K562 (cell line): ENCODE measurements around the gene USP10. TPM values are rescaled to one million over a fixed set of nuclear protein-coding genes. Genes with fewer than 3 reads are reported as not detected.
A peak's percentile ranks its signal among the peaks of the same experiment; 100 is the strongest.

Source experiments
- ATF6 ChIP-seq: sonication (generic); formaldehyde crosslinking; IDR thresholded peaks from 2 replicates; pipeline ENCODE4 v1.4.0; 2020; ENCODE audit warnings: mild to moderate bottlenecking, missing genetic modification reagents
- CTCF ChIP-seq, 3 experiments: IDR thresholded peaks in 2 of 3; conservative IDR thresholded peaks in 1 of 3; 2 replicates each; pipeline ENCODE4 v1.5.1; 2011 to 2012; ENCODE audit warnings: low read length in 3 of 3, mild to moderate bottlenecking in 3 of 3, control low read depth in 2 of 3, improper control_type of control experiment in 1 of 3, inconsistent platforms in 1 of 3, low read depth in 1 of 3, mixed read lengths in 1 of 3, moderate library complexity in 1 of 3; ENCODE audit not compliant: insufficient read depth in 2 of 3
- ELF4 ChIP-seq: fragments of 450-650 bp; formaldehyde crosslinking; IDR thresholded peaks from 2 replicates; pipeline ENCODE4 v1.4.0; 2022; ENCODE audit warnings: missing genetic modification characterization
- GTF3C2 ChIP-seq: IDR thresholded peaks from 3 replicates; pipeline ENCODE4 v1.6.1; 2011; ENCODE audit warnings: borderline replicate concordance, mild to moderate bottlenecking, moderate library complexity; ENCODE audit not compliant: insufficient read length; ENCODE audit errors: extremely low read depth
- KDM4B ChIP-seq, 2 experiments: fragments of 450-650 bp in 1 of 2; sonication (generic) in 1 of 2; IDR thresholded peaks; 2 replicates each; pipeline ENCODE4 v1.6.1; 2016 to 2017; ENCODE audit warnings: borderline replicate concordance in 2 of 2, antibody characterized with exemption in 1 of 2, low read depth in 1 of 2, mild to moderate bottlenecking in 1 of 2
- KLF16 ChIP-seq: IDR thresholded peaks from 2 replicates; pipeline ENCODE4 v1.6.1; 2016; ENCODE audit warnings: antibody characterized with exemption
- MYBL2 ChIP-seq, 2 experiments: fragments of 450-650 bp in 1 of 2; sonication (generic) in 1 of 2; formaldehyde crosslinking in 1 of 2; IDR thresholded peaks; 2 replicates each; pipeline versions ENCODE4 v1.6.1 to v1.8.1; 2017 to 2022; ENCODE audit warnings: borderline replicate concordance in 1 of 2, inconsistent platforms in 1 of 2, low read depth in 1 of 2, mild to moderate bottlenecking in 1 of 2, missing genetic modification reagents in 1 of 2, moderate library complexity in 1 of 2
- NFE2L1 ChIP-seq: fragments of 450-650 bp; IDR thresholded peaks from 2 replicates; pipeline ENCODE4 v1.6.1; 2016; ENCODE audit warnings: missing genetic modification characterization, low read depth, mild to moderate bottlenecking, missing compliant biosample characterization, moderate library complexity, borderline replicate concordance
- TAL1 ChIP-seq: fragments of 450-650 bp; IDR thresholded peaks from 2 replicates; pipeline ENCODE4 v1.6.1; 2016; ENCODE audit warnings: mild to moderate bottlenecking
- ZBTB9 ChIP-seq: fragments of 450-650 bp; formaldehyde crosslinking; IDR thresholded peaks from 2 replicates; pipeline ENCODE4 v1.4.0; 2020; ENCODE audit warnings: mild to moderate bottlenecking, moderate library complexity
- ZHX1 ChIP-seq: fragments of 150-350 bp; conservative IDR thresholded peaks from 2 replicates; pipeline ENCODE4 v1.6.1; 2014; ENCODE audit warnings: low read length
- ZNF133 ChIP-seq: fragments of 250-450 bp; sonication (Bioruptor Pico); IDR thresholded peaks from 2 replicates; pipeline ENCODE4 v1.4.0; 2020; ENCODE audit warnings: mild to moderate bottlenecking
- ZNF780A ChIP-seq: fragments of 250-450 bp; sonication (Bioruptor Pico); IDR thresholded peaks from 2 replicates; pipeline ENCODE4 v1.5.0; 2021; ENCODE audit warnings: mild to moderate bottlenecking
- ZSCAN29 ChIP-seq: fragments of 450-650 bp; IDR thresholded peaks from 2 replicates; pipeline ENCODE4 v1.6.1; 2017
- polyA plus RNA-seq, 8 experiments: library from polyadenylated mRNA; depleted of rRNA in 4 of 8; stranded (reverse) in 5 of 8; unstranded in 3 of 8; fragments of >200 nt; fragmentation: Nextera tagmentation in 2 of 8; fragmentation: Illumina TruSeq in 1 of 8; extraction: Ambion mirVana in 2 of 8; extraction: Trizol in 1 of 8; gene quantifications; 2 replicates each; pipeline versions ENCODE4 v1.2.1 to v1.2.3, GENCODE V29; 2011 to 2014; ENCODE audit warnings: inconsistent platforms in 1 of 8, missing spikeins in 1 of 8
- total RNA-seq, 7 experiments: library from RNA; depleted of rRNA in 6 of 7; stranded (reverse); fragments of >200 nt in 6 of 7; fragmentation: Illumina TruSeq in 2 of 7; extraction: Trizol in 2 of 7; gene quantifications; 2 replicates each; pipeline versions ENCODE4 v1.2.1 to v1.2.3, GENCODE V29; 2011 to 2021; ENCODE audit warnings: low replicate concordance in 1 of 7

The USP10 gene
- total and polyA plus RNA-seq, 9 of the 15 experiments (the other 6 are each of a cell fraction or from before 2014, with no cell fraction given) = 61.7 to 197 (median 116) TPM

- TF ChIP-seq ELF4 (no peak), TAL1 (no peak), ZBTB9 (CRISPR knock-in tag) (no peak), GTF3C2 (no peak), KLF16 (no peak; the same call in 1 of the 2 replicates), ZNF133 (CRISPR knock-in tag) (no peak), ZNF780A (CRISPR knock-in tag) (no peak), ZHX1 (no peak), ATF6 (CRISPR knock-in tag) (no peak), NFE2L1 (tag) (no peak), CTCF (IDR thresholded peaks at IDR 0.05 in 2 of 3, conservative IDR thresholded peaks at IDR 0.05 in 1 of 3; ENCODE audit: insufficient read depth in 2 of 3, low read depth in 1 of 3, low read length in 3 of 3) (peak; percentile 93 to 97 (median 97)), KDM4B (IDR thresholded peaks at IDR 0.05; ENCODE audit: borderline replicate concordance in 2 of 2, low read depth in 1 of 2) (peak in 1 of 2 experiments; percentile 25; a peak in 1 of 4 replicates), MYBL2 (IDR thresholded peaks at IDR 0.05; ENCODE audit: low read depth) (no peak), MYBL2 (CRISPR knock-in tag; IDR thresholded peaks at IDR 0.05; ENCODE audit: borderline replicate concordance) (no peak), ZSCAN29 (no peak)
Observed at GRCh38 chr16:84672276-84673202, 27.3 kb upstream of the USP10 start (continued).
